Left renal cortex interstitium (tissue), 4 donors: ENCODE measurements around the gene FOXL2NB. TPM values are rescaled to one million over a fixed set of nuclear protein-coding genes. Genes with fewer than 3 reads are reported as not detected.
A peak's percentile ranks its signal among the peaks of the same experiment; 100 is the strongest.
"Not testable (repeated sequence)": the region's sequence is repeated elsewhere in the genome, so short reads cannot be mapped to it uniquely, and the experiment has no call there.

Experiments
- DNase-seq, 4 donors: peaks; one replicate each; pipeline ENCODE4 v3.0.0-alpha.2; 2013; ENCODE audit warnings: low read depth in 4 of 4, low spot score in 2 of 4, missing footprints in 1 of 4
- polyA plus RNA-seq, 4 donors: library from polyadenylated mRNA; unstranded; fragments of 120-200 nt; gene quantifications; one replicate each; pipeline ENCODE4 v1.2.1, GENCODE V29; 2013; ENCODE audit not compliant: insufficient read length in 4 of 4

The FOXL2NB gene
- under 1 TPM in 3 of 4 donors, not detected in 1; 0.04 to 0.11 (median 0.05) TPM for polyA plus RNA-seq

DNA sequence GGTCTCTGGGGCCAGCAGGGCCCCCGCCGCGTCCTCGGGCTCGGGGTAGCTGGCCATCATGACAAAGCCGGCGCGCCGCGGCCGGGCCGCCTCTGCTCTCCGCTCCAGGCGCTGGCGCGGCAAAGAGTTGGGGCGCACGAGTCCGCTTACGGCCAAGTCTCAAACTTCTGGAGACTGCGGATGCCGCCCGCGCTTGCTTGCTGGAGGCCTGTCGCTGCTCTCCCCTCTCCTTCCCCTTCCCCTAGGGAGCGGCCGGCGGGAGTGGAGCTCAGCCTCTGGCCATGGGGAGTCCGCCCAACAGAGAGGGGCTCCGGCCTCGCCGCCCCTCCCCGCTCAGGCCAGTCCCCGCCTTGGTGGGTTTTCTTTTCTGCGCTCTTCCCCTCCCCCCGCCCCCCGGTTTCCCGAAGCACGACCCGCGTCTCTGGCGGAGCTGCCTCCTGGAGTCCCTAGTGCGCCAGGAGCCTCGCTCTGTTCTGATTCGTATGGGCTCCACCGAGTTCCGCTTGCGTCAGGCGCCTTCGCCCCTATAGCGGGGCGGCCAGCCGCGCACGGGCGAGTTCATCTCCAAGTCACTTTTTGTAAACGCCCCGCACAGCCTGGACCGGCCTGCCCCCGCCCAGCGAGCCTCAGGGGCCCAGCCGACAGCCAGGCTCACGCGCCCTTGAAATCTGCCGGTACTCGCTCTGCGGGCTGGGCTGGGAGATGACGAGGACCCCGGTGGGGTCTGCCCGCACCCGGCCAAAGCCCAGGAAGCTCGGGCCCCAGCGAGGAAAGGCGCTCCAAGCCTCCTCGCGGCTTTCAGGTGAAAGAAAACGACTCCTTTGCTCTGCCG is at the start of gene FOXL2NB, which contains the start of gene FOXL2:
Gene FOXL2NB (plus strand): TSS at position 555 of the 832 bp plus-strand sequence. CDS start 148 bp downstream, at position 703.
Gene FOXL2 (minus strand): TSS at position 475 of the 832 bp plus-strand sequence. CDS start 415 bp downstream, at position 60.
- no peak for DNase-seq

- DNase-seq: no peak
Measured at GRCh38 chr3:138898301-138898700, 48.7 kb upstream of the FOXL2NB start.

GRCh38 chr3:138898708-138899107 is 48.3 kb upstream of the FOXL2NB start:
- DNase-seq: no peak

- no peak for DNase-seq
Measured at GRCh38 chr3:138899351-138899991, 47.5 kb upstream of the FOXL2NB start.

- DNase-seq: no peak
Measured at GRCh38 chr3:138901567-138901966, 45.5 kb upstream of the FOXL2NB start.

DNA sequence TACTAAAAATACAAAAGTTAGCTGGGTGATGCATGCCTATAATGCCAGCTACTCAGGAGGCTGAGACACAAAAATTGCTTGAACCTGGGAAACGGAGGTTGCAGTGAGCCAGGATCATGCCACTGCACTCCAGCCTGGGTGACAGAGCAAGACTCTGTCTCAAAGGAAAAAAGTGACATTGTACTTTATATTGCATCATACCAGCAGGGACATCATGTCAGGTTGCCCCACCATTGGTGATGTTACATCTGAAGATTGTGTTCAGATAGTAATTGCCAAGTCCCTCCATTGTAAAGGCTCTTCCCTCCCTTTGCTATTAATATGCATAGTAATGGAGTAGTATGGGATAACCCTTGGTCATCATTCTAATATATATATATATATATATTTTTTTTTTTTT is 44.8 kb upstream of the FOXL2NB start:
- no peak for DNase-seq

DNA sequence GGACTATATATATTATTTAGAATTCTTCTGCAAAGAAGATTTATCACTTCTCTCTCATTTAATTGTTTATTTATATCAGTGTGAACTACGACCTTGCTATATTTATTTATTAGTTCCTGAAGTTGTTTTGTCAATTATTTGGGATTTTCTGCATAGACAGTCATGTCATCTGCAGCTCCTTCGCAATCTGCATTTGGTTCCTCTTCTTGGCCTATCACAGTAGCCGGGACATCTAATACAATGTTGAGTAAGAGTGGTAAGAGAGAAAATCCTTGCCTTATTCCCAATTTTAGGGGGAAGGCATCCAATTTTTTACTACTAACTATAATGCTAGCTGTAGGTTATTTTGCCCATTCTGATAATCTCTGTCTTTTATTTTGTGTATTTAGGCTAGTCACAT is 39.5 kb upstream of the FOXL2NB start:
- no peak for DNase-seq

DNA sequence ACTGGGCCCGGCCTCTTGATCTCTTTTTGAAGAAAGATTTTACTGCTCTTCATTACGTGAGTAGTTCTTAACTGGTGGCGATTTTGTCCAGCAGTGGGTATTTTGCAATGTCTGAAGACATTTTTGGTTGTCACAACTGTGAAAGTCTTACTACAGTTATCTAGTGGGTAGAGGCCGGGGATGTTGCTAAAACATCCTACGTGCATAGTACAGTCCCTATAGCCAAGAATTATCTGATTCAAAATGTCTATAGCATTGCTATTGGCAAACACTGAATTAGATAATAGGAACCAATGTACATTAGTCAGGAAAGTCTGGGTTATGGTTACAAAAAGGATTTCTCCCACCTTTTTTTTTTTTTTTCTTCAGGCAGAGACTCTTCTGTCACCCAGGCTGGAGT is 38.2 kb upstream of the FOXL2NB start:
- DNase-seq: no peak

- DNase-seq: no peak
Measured at GRCh38 chr3:138909904-138910303, 37.1 kb upstream of the FOXL2NB start.

DNA sequence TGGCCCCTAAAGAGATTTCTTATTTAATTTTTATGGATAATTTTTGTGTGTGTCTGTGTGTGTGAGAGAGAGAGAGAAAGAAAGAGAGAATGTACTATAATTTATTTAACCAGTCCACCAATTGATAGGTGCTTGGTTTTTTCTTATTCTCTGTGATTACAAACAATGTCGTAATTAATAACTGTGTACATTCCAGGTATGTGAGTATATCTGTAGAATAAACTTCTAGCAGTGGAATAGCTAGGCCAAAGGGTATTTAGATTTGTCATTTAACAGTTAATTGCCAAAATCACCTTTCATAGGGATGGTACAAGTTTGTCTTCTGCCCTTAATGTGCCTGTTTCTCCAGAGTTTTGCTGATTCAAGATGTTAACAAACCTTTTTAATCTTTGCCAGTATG is 35.4 kb upstream of the FOXL2NB start:
- DNase-seq: no peak

- no peak for DNase-seq
Measured at GRCh38 chr3:138912237-138912636, 34.8 kb upstream of the FOXL2NB start.

DNA sequence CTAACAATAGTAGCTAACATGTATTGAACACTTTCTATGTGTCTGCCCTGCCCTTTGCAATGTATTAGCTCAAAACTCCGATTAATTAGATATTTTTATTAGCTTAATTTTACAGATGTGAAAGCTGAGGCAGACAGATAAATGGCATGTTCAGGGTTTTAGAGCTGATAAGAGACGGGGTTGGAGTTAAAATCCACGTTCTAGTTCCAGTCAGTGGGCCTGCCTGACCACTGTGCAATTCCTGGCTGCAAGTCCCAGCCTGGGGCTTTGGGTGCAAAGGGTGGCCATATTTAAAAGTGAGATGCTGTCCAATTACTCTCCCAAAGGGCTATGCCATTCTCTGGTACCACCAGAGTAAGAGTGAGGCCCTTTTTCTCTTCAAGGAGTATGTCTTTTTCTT is 33.3 kb upstream of the FOXL2NB start:
- DNase-seq: no peak

- DNase-seq: no peak
Measured at GRCh38 chr3:138914870-138915502, 32.0 kb upstream of the FOXL2NB start.

- DNase-seq: peak; percentile 67 to 84 (median 80)
Measured at GRCh38 chr3:138915503-138916498, 31.2 kb upstream of the FOXL2NB start.

GRCh38 chr3:138916824-138917223 is 30.2 kb upstream of the FOXL2NB start:
- DNase-seq: no peak

DNA sequence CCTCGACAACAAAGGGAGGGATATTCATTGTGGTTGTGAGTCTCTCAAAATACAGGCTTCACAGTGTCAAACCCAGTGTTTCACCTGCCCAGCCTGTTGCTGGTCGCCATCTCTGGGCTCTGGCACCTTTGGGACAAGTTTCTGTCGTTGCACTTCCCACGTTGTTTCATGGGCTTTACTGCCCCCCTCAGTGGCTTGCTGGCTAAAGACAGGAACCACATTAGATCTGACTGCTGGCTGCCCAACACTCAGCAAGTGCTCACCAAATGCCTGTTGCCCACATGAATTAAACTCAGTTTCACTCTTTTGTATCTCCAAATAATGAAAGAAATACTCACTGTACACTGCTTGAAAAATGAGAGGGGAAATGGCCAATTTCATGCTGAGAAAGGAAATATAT is 27.7 kb upstream of the FOXL2NB start:
- no peak for DNase-seq

DNA sequence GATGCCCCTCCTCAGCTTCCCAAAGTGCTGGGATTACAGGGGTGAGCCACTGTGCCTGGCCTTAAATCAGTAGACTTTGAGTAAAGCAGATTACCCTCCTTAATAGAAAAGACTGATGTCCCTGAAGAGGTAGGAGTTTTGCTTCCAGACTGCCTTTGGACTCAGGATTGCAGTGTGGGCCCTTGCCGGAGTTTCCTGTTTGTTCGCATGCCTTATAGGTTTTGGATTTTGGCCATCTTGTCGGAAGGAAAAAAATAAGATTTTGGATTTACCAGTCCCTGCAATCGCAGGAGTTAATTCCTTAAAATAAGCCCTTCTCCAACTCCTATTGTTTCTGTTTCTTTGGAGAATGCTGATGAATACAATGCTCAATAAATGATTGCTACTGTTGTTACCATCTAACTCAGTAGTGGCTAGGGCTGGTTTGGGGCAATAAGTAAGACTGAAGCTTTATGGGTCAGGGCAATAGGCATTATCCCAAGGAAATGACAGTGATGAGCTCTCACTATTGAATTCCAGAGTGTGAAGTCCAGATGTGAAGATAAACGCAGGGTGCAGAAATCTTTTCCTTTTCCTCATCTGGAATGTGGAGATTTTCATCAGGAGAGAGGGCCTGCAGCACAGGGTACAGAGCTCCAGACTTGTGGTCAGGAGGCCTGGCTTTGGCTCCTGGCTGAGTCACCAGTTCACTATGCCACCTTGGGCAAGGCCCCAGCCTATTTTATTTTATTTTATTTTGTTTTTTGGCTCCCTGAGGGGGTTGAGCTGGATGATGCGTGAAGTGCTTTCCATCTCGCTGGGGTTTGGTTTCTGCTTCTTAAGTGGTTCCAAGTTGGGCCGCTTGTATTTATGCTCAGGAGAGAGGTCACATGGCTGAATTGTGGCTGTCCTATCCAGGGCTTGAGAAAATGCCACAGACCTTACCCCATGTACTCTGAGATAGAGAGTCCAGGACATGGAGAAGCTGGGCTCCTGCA is 25.4 kb upstream of the FOXL2NB start:
- no peak for DNase-seq

DNA sequence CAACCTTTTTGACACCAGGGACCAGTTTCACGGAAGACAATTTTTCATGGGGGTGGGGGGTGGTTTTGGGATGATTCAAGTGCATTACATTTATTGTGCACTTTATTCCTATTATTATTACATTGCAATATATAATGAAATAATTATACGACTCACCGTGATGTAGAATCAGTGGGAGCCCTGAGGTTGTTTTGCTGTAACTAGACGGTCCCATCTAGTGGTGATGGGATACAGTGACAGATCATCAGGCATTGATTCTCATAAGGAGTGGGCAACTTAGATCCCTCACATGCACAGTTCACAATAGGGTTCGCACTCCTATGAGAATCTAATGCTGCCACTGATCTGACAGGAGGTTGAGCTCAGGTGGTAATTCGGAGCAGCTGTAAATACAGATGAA is 24.6 kb upstream of the FOXL2NB start:
- not testable (repeated sequence) for DNase-seq

- DNase-seq: no peak
Measured at GRCh38 chr3:138923531-138923994, 23.5 kb upstream of the FOXL2NB start.
